Fibroblast of mammary gland (primary cell): ENCODE data around the gene OGDH.

Experiments used
- DNase-seq: peaks from one replicate; pipeline ENCODE4 v3.0.0-alpha.2; 2010; ENCODE audit warnings: low read depth
- H3K4me3 ChIP-seq: 2 replicates; pipeline ENCODE4 v1.5.1; 2011; ENCODE audit warnings: low read depth, mild to moderate bottlenecking, low read length, moderate library complexity; ENCODE audit not compliant: control insufficient read depth
- TF ChIP-seq, protein P1 (sequence below): conservative IDR thresholded peaks from 2 replicates; pipeline ENCODE4 v1.5.1; 2011; ENCODE audit warnings: low read depth, low read length, inconsistent platforms; ENCODE audit not compliant: control insufficient read depth, insufficient read depth

The OGDH gene

DNA sequence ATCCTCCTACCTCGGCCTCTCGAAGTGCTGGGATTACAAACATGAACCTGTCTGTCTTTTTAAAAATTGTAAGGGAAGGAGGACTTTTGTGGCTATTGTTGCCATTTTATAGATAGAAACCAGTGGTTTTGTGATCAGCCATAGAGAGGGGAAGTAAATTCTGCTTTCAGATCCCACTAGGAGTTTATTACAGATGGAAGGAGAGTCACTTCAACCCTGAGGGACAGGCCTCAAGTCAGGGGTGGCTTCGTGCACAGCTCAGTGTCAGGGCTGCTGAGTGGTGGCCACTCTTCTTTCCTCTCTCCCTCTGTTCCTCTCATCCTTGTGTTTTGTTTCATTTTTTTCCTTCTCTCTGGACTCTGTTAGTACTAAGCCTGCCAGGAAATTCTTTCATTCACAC lies 60.8 kb downstream of the OGDH start:
- DNase-seq, result no peak
- TF ChIP-seq, protein P1, sequence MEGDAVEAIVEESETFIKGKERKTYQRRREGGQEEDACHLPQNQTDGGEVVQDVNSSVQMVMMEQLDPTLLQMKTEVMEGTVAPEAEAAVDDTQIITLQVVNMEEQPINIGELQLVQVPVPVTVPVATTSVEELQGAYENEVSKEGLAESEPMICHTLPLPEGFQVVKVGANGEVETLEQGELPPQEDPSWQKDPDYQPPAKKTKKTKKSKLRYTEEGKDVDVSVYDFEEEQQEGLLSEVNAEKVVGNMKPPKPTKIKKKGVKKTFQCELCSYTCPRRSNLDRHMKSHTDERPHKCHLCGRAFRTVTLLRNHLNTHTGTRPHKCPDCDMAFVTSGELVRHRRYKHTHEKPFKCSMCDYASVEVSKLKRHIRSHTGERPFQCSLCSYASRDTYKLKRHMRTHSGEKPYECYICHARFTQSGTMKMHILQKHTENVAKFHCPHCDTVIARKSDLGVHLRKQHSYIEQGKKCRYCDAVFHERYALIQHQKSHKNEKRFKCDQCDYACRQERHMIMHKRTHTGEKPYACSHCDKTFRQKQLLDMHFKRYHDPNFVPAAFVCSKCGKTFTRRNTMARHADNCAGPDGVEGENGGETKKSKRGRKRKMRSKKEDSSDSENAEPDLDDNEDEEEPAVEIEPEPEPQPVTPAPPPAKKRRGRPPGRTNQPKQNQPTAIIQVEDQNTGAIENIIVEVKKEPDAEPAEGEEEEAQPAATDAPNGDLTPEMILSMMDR, result no peak
- H3K4me3 ChIP-seq, result no peak overlapping the region

DNA sequence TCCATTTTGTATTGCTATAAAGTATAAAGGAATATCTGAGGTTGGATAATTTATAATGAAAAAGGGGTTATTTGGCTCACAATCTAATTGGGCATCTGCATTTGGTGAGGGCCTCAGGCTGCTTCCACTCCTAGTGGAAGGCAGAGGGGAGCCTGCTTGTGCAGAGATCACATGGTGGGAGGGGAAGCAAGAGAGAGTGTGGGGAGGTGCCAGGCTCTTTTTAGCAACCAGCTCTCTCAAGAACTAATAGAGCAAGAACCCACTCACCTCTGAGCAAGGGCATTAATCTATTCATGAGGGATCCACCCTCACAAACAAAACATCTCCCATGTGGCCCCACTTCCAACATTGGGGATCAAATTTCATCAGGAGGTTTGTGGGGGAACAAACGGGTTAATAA lies 64.6 kb downstream of the OGDH start:
- TF ChIP-seq, protein P1, result no peak
- H3K4me3 ChIP-seq, result no peak overlapping the region
- no peak for DNase-seq

DNA sequence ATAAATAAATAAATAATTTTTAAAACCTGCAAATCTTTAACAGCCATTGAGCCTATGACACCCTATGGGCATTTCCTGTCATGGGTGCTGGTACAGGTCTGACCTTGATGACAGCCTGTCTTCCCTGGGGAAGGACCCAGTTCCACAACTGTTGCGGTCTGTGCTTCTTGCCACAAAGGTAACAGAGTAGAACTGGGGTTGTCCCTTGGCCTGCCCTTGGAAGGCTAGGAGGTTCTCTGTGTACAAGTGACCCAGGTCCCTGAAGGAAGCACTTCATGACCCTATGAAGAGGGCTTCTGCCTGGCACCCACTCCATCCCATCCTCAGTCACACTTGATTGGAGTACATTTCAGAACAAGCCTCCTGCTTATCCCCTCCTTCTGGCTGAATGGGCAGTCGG lies 66.9 kb downstream of the OGDH start:
- DNase-seq, result no peak
- no peak overlapping the region for H3K4me3 ChIP-seq
- TF ChIP-seq, protein P1, result no peak

- H3K4me3 ChIP-seq, result no peak overlapping the region
- no peak for DNase-seq
- TF ChIP-seq, protein P1, result no peak
Observed at GRCh38 chr7:44673771-44674170, 67.3 kb downstream of the OGDH start.

- H3K4me3 ChIP-seq, result no peak overlapping the region
- no peak for DNase-seq
Observed at GRCh38 chr7:44674381-44674780, 68.0 kb downstream of the OGDH start.

GRCh38 chr7:44676776-44677175 lies 70.3 kb downstream of the OGDH start:
- no peak for DNase-seq
- no peak overlapping the region for H3K4me3 ChIP-seq
- TF ChIP-seq, protein P1, result no peak

More at GRCh38 chr7:44674381-44674780, 68.0 kb downstream of the OGDH start:
- TF ChIP-seq, protein P1, result no peak

- H3K4me3 ChIP-seq, result no peak overlapping the region
- TF ChIP-seq, protein P1, result no peak
- no peak for DNase-seq
Observed at GRCh38 chr7:44678101-44678470, 71.7 kb downstream of the OGDH start.
